ENCODE measurements around the gene RBM39.

The RBM39 gene

DNA sequence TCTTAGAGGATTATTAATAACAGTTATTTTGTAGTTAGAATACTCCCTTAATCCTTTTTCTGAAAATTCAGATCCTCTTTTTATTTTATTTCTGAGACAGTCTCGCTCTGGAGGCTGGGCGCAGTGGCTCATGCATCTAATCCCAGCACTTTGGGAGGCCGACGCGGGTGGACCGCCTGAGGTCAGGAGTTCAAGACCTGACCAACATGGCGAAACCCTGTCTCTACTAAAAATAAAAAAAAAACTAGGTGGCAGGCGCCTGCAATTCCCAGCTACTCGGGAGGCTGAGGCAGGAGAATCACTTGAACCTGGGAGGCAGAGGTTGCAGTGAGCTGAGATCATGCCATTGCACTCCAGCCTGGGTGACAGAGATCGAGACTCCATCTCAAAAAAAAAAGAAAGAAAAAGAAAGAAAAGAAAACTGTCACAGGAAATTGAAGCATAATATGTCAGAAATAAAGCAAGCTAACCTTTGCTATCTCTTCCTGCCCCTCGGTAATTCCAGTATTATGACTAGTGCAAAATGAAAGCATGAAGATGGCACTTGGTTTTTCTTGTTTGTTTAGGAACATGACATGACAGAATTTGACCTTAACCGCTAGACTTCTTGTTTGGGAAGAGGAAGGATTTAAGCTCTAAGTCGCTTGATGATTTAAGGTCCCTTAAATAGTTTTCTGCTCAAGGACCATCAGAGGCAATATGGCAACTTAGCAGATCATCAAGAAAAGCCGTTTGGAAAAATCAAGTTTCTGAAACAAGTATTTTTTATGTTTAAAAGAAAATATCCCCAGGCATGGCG lies 1.8 kb upstream of the RBM39 start:
- Histone ChIP-seq H3K9me3 (ENCODE audit: insufficient read depth, low read length) (no peaks in the 10 kb centered on the region), H3K4me2 (ENCODE audit: low read depth, low read length, poor library complexity, severe bottlenecking) (peak overlapping the region; percentile 84), H3K27me3 (ENCODE audit: low read length) (no peaks in the 10 kb centered on the region), H3K4me3 (ENCODE audit: insufficient read depth, low read length, poor library complexity, severe bottlenecking) (peak overlapping the region; percentile 73), H3K79me2 (ENCODE audit: insufficient read depth, low read length) (peaks cover 36% of the 10 kb centered on the region), H3K27ac (ENCODE audit: low read depth, low read length) (peak overlapping the region; percentile 82), H3K9ac (ENCODE audit: low read length) (peak overlapping the region; percentile 86), H3K9me2 (replicated peaks; ENCODE audit: insufficient read depth, low read length) (no peaks in the 10 kb centered on the region), H4K20me1 (ENCODE audit: low read depth, low read length) (peaks cover 19% of the 10 kb centered on the region), H3K36me3 (ENCODE audit: low read length) (peaks cover 23% of the 10 kb centered on the region), H2AFZ (ENCODE audit: low read depth, low read length, severe bottlenecking) (peak overlapping the region; percentile 10), H3F3A (ENCODE audit: insufficient read depth) (peaks cover 32% of the 10 kb centered on the region; the same call in 1 of the 2 replicates)
- TF ChIP-seq CTCF (IDR thresholded peaks at IDR 0.05; ENCODE audit: insufficient read depth, low read length, poor library complexity, severe bottlenecking) (no peak), EZH2phosphoT487 (conservative IDR thresholded peaks at IDR 0.05; ENCODE audit: low read length) (no peak)

DNA sequence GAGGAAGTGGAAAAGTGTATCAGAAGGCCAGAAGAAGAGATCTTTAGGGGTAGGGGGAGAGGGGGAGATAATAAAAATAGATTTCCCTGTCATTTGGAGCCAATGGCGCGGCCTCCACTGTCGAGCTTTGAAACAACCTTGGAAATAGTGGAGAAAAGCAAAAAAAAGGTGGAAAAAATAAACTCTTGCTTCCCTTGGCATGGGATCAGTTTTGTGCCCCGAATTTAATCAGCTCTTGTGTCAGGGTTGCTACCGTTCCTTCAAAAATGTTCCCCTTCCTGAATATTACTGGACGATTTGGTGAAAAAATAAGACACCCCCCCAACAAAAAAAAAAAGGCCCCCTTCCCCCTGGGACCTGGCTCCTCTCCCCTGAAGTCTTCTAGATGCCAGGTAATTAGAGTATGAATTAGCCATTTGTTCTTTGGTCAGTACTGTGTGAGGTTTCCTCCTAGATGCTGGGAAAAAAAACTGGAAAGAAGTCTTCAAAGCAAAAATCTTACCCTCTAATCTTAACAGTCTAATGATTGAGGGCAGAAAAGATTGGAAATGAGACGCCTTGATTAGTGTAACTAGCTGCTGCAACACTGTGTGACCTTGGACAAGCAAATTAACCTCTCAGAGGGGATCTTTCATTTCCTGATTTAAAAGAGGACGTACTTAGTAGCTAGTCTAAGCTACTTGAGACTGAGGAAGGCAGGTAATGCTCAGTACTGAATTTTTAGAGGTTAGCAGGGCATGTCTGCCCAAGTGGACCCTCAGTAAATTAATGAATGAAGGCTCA lies 872 bp upstream of the RBM39 start:
- Histone ChIP-seq H3K4me2 (ENCODE audit: low read depth, low read length, poor library complexity, severe bottlenecking) (peak overlapping the region; percentile 84), H3K27ac (ENCODE audit: low read depth, low read length) (peak overlapping the region; percentile 82), H3K9me2 (replicated peaks; ENCODE audit: insufficient read depth, low read length) (no peaks in the 10 kb centered on the region), H3K9me3 (ENCODE audit: insufficient read depth, low read length) (no peaks in the 10 kb centered on the region), H3F3A (ENCODE audit: insufficient read depth) (peaks cover 38% of the 10 kb centered on the region; the same call in 1 of the 2 replicates), H3K79me2 (ENCODE audit: insufficient read depth, low read length) (peaks cover 46% of the 10 kb centered on the region), H3K9ac (ENCODE audit: low read length) (peak overlapping the region; percentile 86), H2AFZ (ENCODE audit: low read depth, low read length, severe bottlenecking) (peak overlapping the region; percentile 10), H4K20me1 (ENCODE audit: low read depth, low read length) (peaks cover 28% of the 10 kb centered on the region), H3K27me3 (ENCODE audit: low read length) (no peaks in the 10 kb centered on the region), H3K36me3 (ENCODE audit: low read length) (peaks cover 32% of the 10 kb centered on the region), H3K4me3 (ENCODE audit: insufficient read depth, low read length, poor library complexity, severe bottlenecking) (peak overlapping the region; percentile 73)
- TF ChIP-seq CTCF (IDR thresholded peaks at IDR 0.05; ENCODE audit: insufficient read depth, low read length, poor library complexity, severe bottlenecking) (no peak), EZH2phosphoT487 (conservative IDR thresholded peaks at IDR 0.05; ENCODE audit: low read length) (no peak)

DNA sequence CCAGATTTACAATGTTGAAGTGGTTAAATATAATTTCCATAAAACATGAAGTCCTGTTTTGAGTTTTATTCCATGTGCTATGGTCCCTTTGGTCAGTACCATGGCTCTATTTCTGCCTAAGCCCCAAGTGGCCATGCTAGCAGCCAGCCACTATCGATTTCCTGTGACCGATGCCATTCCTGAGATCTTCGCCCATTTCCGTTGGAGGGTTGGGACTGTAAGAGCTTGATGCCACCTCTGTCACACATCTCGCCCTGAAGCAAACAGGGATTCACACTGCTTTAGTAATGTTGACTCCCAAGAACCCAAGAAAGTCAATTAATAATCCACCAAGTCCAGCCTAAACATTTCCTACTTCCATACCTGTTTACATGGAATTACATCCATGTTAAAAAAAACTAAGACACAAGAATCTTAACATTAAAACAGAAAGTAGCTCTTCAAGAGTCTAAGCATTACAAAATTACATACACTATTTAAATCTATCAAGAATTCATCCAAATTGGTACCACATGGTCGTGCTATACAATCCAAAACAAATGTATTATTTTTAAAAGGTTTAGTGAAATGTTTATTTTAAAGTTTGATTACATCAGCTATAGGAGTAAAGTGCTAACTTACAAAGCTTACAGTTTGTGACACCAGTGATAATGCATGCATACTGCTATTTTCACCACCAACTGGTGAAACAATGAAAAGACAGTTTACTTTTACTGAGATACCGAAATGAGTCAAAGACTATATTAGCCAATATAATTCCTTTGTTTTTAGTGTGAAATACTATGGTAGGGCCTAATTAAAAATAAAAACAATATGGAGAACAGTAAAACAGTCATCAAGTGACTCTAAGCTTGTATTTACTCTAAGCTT lies 2.5 kb downstream of the RBM39 start:
- H3K36me3 ChIP-seq (ENCODE audit: low read length) = peaks cover 53% of the 10 kb centered on the region
- H3K4me2 ChIP-seq (ENCODE audit: low read depth, low read length, poor library complexity, severe bottlenecking) = peak overlapping the region; percentile 64
- H3K27ac ChIP-seq (ENCODE audit: low read depth, low read length) = no peak overlapping the region
- H3K9me2 ChIP-seq (replicated peaks; ENCODE audit: insufficient read depth, low read length) = no peaks in the 10 kb centered on the region
- H2AFZ ChIP-seq (ENCODE audit: low read depth, low read length, severe bottlenecking) = no peak overlapping the region
- no peak overlapping the region for H3K9ac ChIP-seq (ENCODE audit: low read length)
- peak overlapping the region; percentile 93 for H3K4me3 ChIP-seq (ENCODE audit: insufficient read depth, low read length, poor library complexity, severe bottlenecking)
- H4K20me1 ChIP-seq (ENCODE audit: low read depth, low read length) = peaks cover 49% of the 10 kb centered on the region
- no peaks in the 10 kb centered on the region for H3K9me3 ChIP-seq (ENCODE audit: insufficient read depth, low read length)
- peaks cover 52% of the 10 kb centered on the region for H3F3A ChIP-seq (ENCODE audit: insufficient read depth)
- no peaks in the 10 kb centered on the region for H3K27me3 ChIP-seq (ENCODE audit: low read length)
- no peak for TF ChIP-seq EZH2phosphoT487 (conservative IDR thresholded peaks at IDR 0.05; ENCODE audit: low read length)
- TF ChIP-seq CTCF (IDR thresholded peaks at IDR 0.05; ENCODE audit: insufficient read depth, low read length, poor library complexity, severe bottlenecking) = peak; percentile 13
- peaks cover 79% of the 10 kb centered on the region for H3K79me2 ChIP-seq (ENCODE audit: insufficient read depth, low read length)

Measured in SU-DHL-6 (cell line).